K562 (cell line): ENCODE measurements around the gene MRPL40. TPM values are rescaled to one million over a fixed set of nuclear protein-coding genes. Genes with fewer than 3 reads are reported as not detected.

Source experiments
- BRF2 ChIP-seq: IDR thresholded peaks from 3 replicates; pipeline ENCODE4 v1.6.1; 2011; ENCODE audit warnings: borderline replicate concordance, mild to moderate bottlenecking; ENCODE audit not compliant: insufficient read length, insufficient read depth
- CEBPB ChIP-seq: fragments of 450-650 bp; IDR thresholded peaks from 2 replicates; pipeline ENCODE4 v1.6.1; 2016; ENCODE audit warnings: missing genetic modification characterization, missing compliant biosample characterization
- CTBP1 ChIP-seq: fragments of 450-650 bp; IDR thresholded peaks from 2 replicates; pipeline ENCODE4 v1.6.1; 2016; ENCODE audit warnings: borderline replicate concordance
- DDX20 ChIP-seq: fragments of 450-650 bp; IDR thresholded peaks from 2 replicates; pipeline ENCODE4 v1.6.1; 2016; ENCODE audit warnings: missing genetic modification characterization, low read depth, mild to moderate bottlenecking, missing compliant biosample characterization, moderate library complexity
- ERF ChIP-seq: fragments of 450-650 bp; formaldehyde crosslinking; IDR thresholded peaks from 2 replicates; pipeline ENCODE4 v1.4.0; 2020; ENCODE audit warnings: mild to moderate bottlenecking, mixed read lengths
- GTF2F1 ChIP-seq: IDR thresholded peaks from 2 replicates; pipeline ENCODE4 v1.6.1; 2011; ENCODE audit warnings: low read depth, low read length, improper control_type of control experiment
- HNRNPLL ChIP-seq: fragments of 200-400 bp; formaldehyde crosslinking; IDR thresholded peaks from 2 replicates; pipeline ENCODE4 v1.6.1; 2017; ENCODE audit warnings: low read length, low read depth, mild to moderate bottlenecking; ENCODE audit not compliant: poor library complexity, severe bottlenecking
- HNRNPUL1 ChIP-seq: fragments of 200-400 bp; formaldehyde crosslinking; IDR thresholded peaks from 2 replicates; pipeline ENCODE4 v1.6.1; 2017; ENCODE audit warnings: low read length
- JUND ChIP-seq, 2 experiments: IDR thresholded peaks; 2 replicates in 1 of 2; 3 replicates in 1 of 2; pipeline ENCODE4 v1.6.1; 2011; ENCODE audit warnings: borderline replicate concordance in 2 of 2, low read depth in 2 of 2, low read length in 2 of 2, improper control_type of control experiment in 1 of 2, missing biosample characterization in 1 of 2, missing genetic modification characterization in 1 of 2, missing genetic modification reagents in 1 of 2
- LCOR ChIP-seq: sonication (generic); formaldehyde crosslinking; IDR thresholded peaks from 2 replicates; pipeline ENCODE4 v1.8.0; 2022; ENCODE audit warnings: mild to moderate bottlenecking, missing genetic modification reagents
- MAFK ChIP-seq: IDR thresholded peaks from 2 replicates; pipeline ENCODE4 v1.6.1; 2011; ENCODE audit warnings: low read length, improper control_type of control experiment
- MTA1 ChIP-seq: fragments of 450-650 bp; IDR thresholded peaks from 2 replicates; pipeline ENCODE4 v1.6.1; 2017; ENCODE audit warnings: borderline replicate concordance
- NFATC3 ChIP-seq: fragments of 450-650 bp; IDR thresholded peaks from 2 replicates; pipeline ENCODE4 v1.6.1; 2017; ENCODE audit warnings: mild to moderate bottlenecking
- PHB ChIP-seq: fragments of 250-450 bp; sonication (Bioruptor Pico); IDR thresholded peaks from 2 replicates; pipeline ENCODE4 v1.5.0; 2021
- SIN3B ChIP-seq: fragments of 450-650 bp; IDR thresholded peaks from 2 replicates; pipeline ENCODE4 v1.6.1; 2017; ENCODE audit warnings: low read depth, mild to moderate bottlenecking, moderate library complexity
- SNRNP70 ChIP-seq: fragments of 200-400 bp; formaldehyde crosslinking; optimal IDR thresholded peaks from 2 replicates; pipeline ENCODE3; 2017; ENCODE audit warnings: low read depth, low read length
- SREBF1 ChIP-seq: fragments of 150-350 bp; IDR thresholded peaks from 2 replicates; pipeline ENCODE4 v1.6.1; 2014; ENCODE audit warnings: antibody characterized with exemption, low read depth, low read length, borderline replicate concordance
- STAG1 ChIP-seq: sonication (generic); formaldehyde crosslinking; IDR thresholded peaks from 2 replicates; pipeline ENCODE4 v1.5.0; 2020; ENCODE audit warnings: missing genetic modification reagents, borderline replicate concordance
- TEAD2 ChIP-seq: fragments of 450-650 bp; IDR thresholded peaks from 2 replicates; pipeline ENCODE4 v1.6.1; 2016; ENCODE audit warnings: missing genetic modification characterization, control low read depth, missing compliant biosample characterization
- ZNF217 ChIP-seq: sonication (generic); formaldehyde crosslinking; IDR thresholded peaks from 2 replicates; pipeline ENCODE4 v1.8.0; 2022; ENCODE audit warnings: mild to moderate bottlenecking, missing genetic modification reagents
- ZNF384 ChIP-seq: IDR thresholded peaks from 2 replicates; pipeline ENCODE4 v1.6.1; 2012; ENCODE audit warnings: low read depth, low read length, improper control_type of control experiment
- ZNF551 ChIP-seq: fragments of 250-450 bp; sonication (Bioruptor Pico); IDR thresholded peaks from 2 replicates; pipeline ENCODE4 v1.5.0; 2021; ENCODE audit warnings: mild to moderate bottlenecking, moderate library complexity
- ZNF668 ChIP-seq: fragments of 250-450 bp; sonication (Bioruptor Pico); IDR thresholded peaks from 2 replicates; pipeline ENCODE4 v1.8.0; 2022; ENCODE audit warnings: mild to moderate bottlenecking, inconsistent platforms
- polyA plus RNA-seq, 8 experiments: library from polyadenylated mRNA; depleted of rRNA in 4 of 8; stranded (reverse) in 5 of 8; unstranded in 3 of 8; fragments of >200 nt; fragmentation: Nextera tagmentation in 2 of 8; fragmentation: Illumina TruSeq in 1 of 8; extraction: Ambion mirVana in 2 of 8; extraction: Trizol in 1 of 8; gene quantifications; 2 replicates each; pipeline versions ENCODE4 v1.2.1 to v1.2.3, GENCODE V29; 2011 to 2014; ENCODE audit warnings: inconsistent platforms in 1 of 8, missing spikeins in 1 of 8
- total RNA-seq, 7 experiments: library from RNA; depleted of rRNA in 6 of 7; stranded (reverse); fragments of >200 nt in 6 of 7; fragmentation: Illumina TruSeq in 2 of 7; extraction: Trizol in 2 of 7; gene quantifications; 2 replicates each; pipeline versions ENCODE4 v1.2.1 to v1.2.3, GENCODE V29; 2011 to 2021; ENCODE audit warnings: low replicate concordance in 1 of 7
- TF ChIP-seq, protein P1 (sequence below): fragments of 200-800 bp; sonication (Bioruptor generic); IDR thresholded peaks from 2 replicates; pipeline ENCODE4 v1.6.1; 2017; ENCODE audit warnings: missing genetic modification characterization, missing compliant biosample characterization
- TF ChIP-seq, protein P2 (sequence below): fragments of 450-650 bp; formaldehyde crosslinking; conservative IDR thresholded peaks from 2 replicates; pipeline ENCODE4 v1.4.0; 2022; ENCODE audit warnings: mild to moderate bottlenecking, missing genetic modification characterization
- TF ChIP-seq, protein P3 (sequence below): sonication (generic); formaldehyde crosslinking; IDR thresholded peaks from 2 replicates; pipeline ENCODE4 v1.8.0; 2022; ENCODE audit warnings: mild to moderate bottlenecking, missing genetic modification reagents

MRPL40 gene
- total and polyA plus RNA-seq, 9 of the 15 experiments (the other 6 are each of a cell fraction or from before 2014, with no cell fraction given): 132 to 652 (median 208) TPM

DNA sequence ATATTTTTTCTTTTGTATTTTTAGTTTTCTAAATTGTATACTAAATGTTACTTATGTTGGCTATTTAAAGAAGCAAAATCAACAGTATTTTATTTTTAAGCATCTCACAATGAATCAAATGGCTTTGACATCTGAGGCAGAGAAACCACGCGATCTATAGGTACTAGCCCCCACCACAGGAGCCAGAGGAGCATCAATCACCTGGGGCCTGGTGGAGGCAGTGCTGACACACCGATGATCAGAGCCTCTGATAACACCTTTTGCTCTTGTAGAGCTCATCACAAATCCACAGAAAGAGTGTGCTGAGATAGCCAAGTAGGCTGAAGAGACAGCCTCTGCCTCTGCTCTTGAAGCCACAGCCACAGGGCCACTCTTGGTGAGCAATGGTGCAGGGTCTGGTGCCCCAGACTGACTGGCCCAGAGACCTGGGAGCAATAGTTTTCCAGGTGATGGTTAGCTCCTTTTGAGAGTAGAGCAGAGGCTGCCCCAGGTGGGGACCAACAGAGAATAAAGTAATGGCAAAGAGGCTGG lies 26.0 kb upstream of the MRPL40 start (continued):
- TF ChIP-seq TEAD2 (tag): no peak
- no peak for TF ChIP-seq ZNF384
- peak; percentile 46; the same call in 1 of the 2 replicates for TF ChIP-seq CTBP1
- TF ChIP-seq ZNF217 (CRISPR knock-in tag): no peak
- peak; percentile 61 for TF ChIP-seq SNRNP70
- TF ChIP-seq PHB (CRISPR knock-in tag): no peak
- no peak for TF ChIP-seq SIN3B
- no peak for TF ChIP-seq SREBF1
- no peak for TF ChIP-seq MTA1
- TF ChIP-seq ZNF668 (CRISPR knock-in tag): 0 out of 2 replicates have a peak, but pooled peaks have one; percentile 68
- TF ChIP-seq CEBPB (tag): no peak
- TF ChIP-seq ERF (CRISPR knock-in tag): no peak
- no peak for TF ChIP-seq LCOR (CRISPR knock-in tag)
- TF ChIP-seq, protein P1, sequence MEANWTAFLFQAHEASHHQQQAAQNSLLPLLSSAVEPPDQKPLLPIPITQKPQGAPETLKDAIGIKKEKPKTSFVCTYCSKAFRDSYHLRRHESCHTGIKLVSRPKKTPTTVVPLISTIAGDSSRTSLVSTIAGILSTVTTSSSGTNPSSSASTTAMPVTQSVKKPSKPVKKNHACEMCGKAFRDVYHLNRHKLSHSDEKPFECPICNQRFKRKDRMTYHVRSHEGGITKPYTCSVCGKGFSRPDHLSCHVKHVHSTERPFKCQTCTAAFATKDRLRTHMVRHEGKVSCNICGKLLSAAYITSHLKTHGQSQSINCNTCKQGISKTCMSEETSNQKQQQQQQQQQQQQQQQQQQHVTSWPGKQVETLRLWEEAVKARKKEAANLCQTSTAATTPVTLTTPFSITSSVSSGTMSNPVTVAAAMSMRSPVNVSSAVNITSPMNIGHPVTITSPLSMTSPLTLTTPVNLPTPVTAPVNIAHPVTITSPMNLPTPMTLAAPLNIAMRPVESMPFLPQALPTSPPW: peak; percentile 29; the same call in 1 of the 2 replicates
- no peak for TF ChIP-seq HNRNPUL1
- TF ChIP-seq DDX20 (tag): no peak
- no peak for TF ChIP-seq HNRNPLL
- TF ChIP-seq GTF2F1: 0 out of 2 replicates have a peak, but pooled peaks have one; percentile 26
- TF ChIP-seq ZNF551 (CRISPR knock-in tag): no peak
- no peak for TF ChIP-seq NFATC3
- TF ChIP-seq, protein P2, sequence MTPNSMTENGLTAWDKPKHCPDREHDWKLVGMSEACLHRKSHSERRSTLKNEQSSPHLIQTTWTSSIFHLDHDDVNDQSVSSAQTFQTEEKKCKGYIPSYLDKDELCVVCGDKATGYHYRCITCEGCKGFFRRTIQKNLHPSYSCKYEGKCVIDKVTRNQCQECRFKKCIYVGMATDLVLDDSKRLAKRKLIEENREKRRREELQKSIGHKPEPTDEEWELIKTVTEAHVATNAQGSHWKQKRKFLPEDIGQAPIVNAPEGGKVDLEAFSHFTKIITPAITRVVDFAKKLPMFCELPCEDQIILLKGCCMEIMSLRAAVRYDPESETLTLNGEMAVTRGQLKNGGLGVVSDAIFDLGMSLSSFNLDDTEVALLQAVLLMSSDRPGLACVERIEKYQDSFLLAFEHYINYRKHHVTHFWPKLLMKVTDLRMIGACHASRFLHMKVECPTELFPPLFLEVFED (CRISPR knock-in tag): no peak
- no peak for TF ChIP-seq STAG1 (CRISPR knock-in tag)
- TF ChIP-seq, protein P3, sequence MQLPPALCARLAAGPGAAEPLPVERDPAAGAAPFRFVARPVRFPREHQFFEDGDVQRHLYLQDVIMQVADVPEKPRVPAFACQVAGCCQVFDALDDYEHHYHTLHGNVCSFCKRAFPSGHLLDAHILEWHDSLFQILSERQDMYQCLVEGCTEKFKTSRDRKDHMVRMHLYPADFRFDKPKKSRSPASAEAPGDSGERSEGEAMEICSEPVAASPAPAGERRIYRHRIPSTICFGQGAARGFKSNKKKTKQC (CRISPR knock-in tag): no peak
- TF ChIP-seq MAFK: peak; percentile 39
- no peak for TF ChIP-seq BRF2
- TF ChIP-seq JUND (IDR thresholded peaks at IDR 0.05; ENCODE audit: borderline replicate concordance, low read depth, low read length): peak; percentile 23; the same call in 1 of the 2 replicates
- no peak for TF ChIP-seq JUND (tag; IDR thresholded peaks at IDR 0.05; ENCODE audit: borderline replicate concordance, low read depth, low read length)
